OCI-LY3 (cell line): ENCODE data around the gene SMYD3.

Source experiments
- EZH2phosphoT487 ChIP-seq: fragments of 200-600 bp; shearing (Covaris generic); IDR thresholded peaks from 2 replicates; pipeline ENCODE4 v1.6.1; 2018; ENCODE audit warnings: antibody characterized with exemption, mixed run types, low read depth
- TF ChIP-seq, protein P1 (sequence below): fragments of 200-600, 300-600 bp; sonication (generic); IDR thresholded peaks from 2 replicates; pipeline ENCODE4 v1.5.1; 2014; ENCODE audit warnings: antibody characterized with exemption, low read length, low read depth

DNA sequence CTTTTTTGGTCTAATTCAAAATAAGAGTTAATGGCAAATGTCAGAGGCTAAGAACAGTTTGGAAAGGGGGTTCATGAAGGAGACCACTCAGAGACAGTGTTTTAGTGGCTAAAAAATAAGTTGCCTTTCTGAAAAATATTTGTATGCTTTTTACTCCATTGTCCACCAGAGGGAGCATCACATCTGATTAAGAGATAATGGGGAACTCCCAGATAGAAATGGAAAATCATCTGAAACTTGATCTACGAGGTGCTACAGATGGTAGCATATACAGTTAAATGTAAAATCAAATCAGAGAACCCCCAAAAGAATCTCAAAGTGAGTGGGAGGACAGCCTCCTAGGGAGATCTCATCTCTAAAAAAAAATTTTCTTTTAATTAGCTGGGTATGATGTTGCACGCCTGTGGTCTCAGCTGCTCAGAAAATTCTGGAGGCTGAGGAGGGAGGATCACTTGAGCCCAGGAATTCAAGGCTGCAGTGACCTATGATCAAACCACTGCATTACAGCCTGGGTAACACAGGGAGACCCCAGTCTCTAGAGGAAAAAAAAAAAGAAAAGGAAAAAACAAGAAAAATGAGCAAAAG, 9.7 kb downstream of the SMYD3 start:
- TF ChIP-seq, protein P1, sequence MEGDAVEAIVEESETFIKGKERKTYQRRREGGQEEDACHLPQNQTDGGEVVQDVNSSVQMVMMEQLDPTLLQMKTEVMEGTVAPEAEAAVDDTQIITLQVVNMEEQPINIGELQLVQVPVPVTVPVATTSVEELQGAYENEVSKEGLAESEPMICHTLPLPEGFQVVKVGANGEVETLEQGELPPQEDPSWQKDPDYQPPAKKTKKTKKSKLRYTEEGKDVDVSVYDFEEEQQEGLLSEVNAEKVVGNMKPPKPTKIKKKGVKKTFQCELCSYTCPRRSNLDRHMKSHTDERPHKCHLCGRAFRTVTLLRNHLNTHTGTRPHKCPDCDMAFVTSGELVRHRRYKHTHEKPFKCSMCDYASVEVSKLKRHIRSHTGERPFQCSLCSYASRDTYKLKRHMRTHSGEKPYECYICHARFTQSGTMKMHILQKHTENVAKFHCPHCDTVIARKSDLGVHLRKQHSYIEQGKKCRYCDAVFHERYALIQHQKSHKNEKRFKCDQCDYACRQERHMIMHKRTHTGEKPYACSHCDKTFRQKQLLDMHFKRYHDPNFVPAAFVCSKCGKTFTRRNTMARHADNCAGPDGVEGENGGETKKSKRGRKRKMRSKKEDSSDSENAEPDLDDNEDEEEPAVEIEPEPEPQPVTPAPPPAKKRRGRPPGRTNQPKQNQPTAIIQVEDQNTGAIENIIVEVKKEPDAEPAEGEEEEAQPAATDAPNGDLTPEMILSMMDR, result peak; percentile 89
- TF ChIP-seq EZH2phosphoT487, result no peak
